A673 (cell line): ENCODE data around the gene NR1I3.

Source experiments
- EZH2 ChIP-seq: fragments of 200-600 bp; sonication (generic); IDR thresholded peaks from 2 replicates; pipeline ENCODE4 v1.6.1; 2017; ENCODE audit warnings: borderline replicate concordance, low read depth, mild to moderate bottlenecking, mixed read lengths, antibody characterized with exemption, low read length; ENCODE audit not compliant: poor library complexity, severe bottlenecking
- TF ChIP-seq, protein P1 (sequence below): fragments of 300-800, 200-600 bp; sonication (generic); conservative IDR thresholded peaks from 2 replicates; pipeline ENCODE4 v1.5.1; 2017; ENCODE audit warnings: low read depth, mild to moderate bottlenecking, antibody characterized with exemption, low read length, moderate library complexity, mixed read lengths

GRCh38 chr1:161282991-161283390 is 45.0 kb upstream of the NR1I3 start:
- TF ChIP-seq, protein P1, sequence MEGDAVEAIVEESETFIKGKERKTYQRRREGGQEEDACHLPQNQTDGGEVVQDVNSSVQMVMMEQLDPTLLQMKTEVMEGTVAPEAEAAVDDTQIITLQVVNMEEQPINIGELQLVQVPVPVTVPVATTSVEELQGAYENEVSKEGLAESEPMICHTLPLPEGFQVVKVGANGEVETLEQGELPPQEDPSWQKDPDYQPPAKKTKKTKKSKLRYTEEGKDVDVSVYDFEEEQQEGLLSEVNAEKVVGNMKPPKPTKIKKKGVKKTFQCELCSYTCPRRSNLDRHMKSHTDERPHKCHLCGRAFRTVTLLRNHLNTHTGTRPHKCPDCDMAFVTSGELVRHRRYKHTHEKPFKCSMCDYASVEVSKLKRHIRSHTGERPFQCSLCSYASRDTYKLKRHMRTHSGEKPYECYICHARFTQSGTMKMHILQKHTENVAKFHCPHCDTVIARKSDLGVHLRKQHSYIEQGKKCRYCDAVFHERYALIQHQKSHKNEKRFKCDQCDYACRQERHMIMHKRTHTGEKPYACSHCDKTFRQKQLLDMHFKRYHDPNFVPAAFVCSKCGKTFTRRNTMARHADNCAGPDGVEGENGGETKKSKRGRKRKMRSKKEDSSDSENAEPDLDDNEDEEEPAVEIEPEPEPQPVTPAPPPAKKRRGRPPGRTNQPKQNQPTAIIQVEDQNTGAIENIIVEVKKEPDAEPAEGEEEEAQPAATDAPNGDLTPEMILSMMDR: no peak
- TF ChIP-seq EZH2: no peak
